ENCODE data around the gene HMCN2. TPM values are rescaled to one million over a fixed set of nuclear protein-coding genes. Genes with fewer than 3 reads are reported as not detected.

The HMCN2 gene
- total RNA-seq, 1 donor from 2014 or later = 7.8 TPM

- DNase-seq (peak; percentile 20), ATAC-seq (no peak)
- TF ChIP-seq CTCF (IDR thresholded peaks at IDR 0.05) = no peak
- peaks cover 14% of the 10 kb centered on the region for H3K4me1 ChIP-seq
- H3K36me3 ChIP-seq = no peaks in the 10 kb centered on the region
- H3K27ac ChIP-seq = peak overlapping the region; percentile 61
- no peak overlapping the region for H3K4me3 ChIP-seq
- H3K9me3 ChIP-seq = no peaks in the 10 kb centered on the region
- H3K27me3 ChIP-seq = peaks cover 6% of the 10 kb centered on the region
- intact Hi-C loops (cut with DNase I) = no loop called here
Observed at GRCh38 chr9:130287736-130288135, 22.2 kb downstream of the HMCN2 start.

GRCh38 chr9:130288393-130288792 is 22.8 kb downstream of the HMCN2 start:
- Histone ChIP-seq H3K9me3 (no peaks in the 10 kb centered on the region), H3K4me3 (no peak overlapping the region), H3K4me1 (peaks cover 14% of the 10 kb centered on the region), H3K27ac (no peak overlapping the region), H3K27me3 (peaks cover 6% of the 10 kb centered on the region), H3K36me3 (no peaks in the 10 kb centered on the region)
- intact Hi-C loops (cut with DNase I) = no loop called here
- TF ChIP-seq CTCF (IDR thresholded peaks at IDR 0.05) = no peak
- ATAC-seq = no peak
- peak; percentile 46 for DNase-seq

GRCh38 chr9:130288926-130289690 is 23.5 kb downstream of the HMCN2 start:
- no peak for ATAC-seq
- Histone ChIP-seq H3K27me3 (peaks cover 6% of the 10 kb centered on the region), H3K9me3 (no peaks in the 10 kb centered on the region), H3K36me3 (no peaks in the 10 kb centered on the region), H3K4me1 (peaks cover 14% of the 10 kb centered on the region), H3K4me3 (no peak overlapping the region), H3K27ac (no peak overlapping the region)
- intact Hi-C loops (cut with DNase I) = no loop called here
- DNase-seq = peak; percentile 51
- TF ChIP-seq CTCF (IDR thresholded peaks at IDR 0.05) = no peak

GRCh38 chr9:130289711-130290241 is 24.2 kb downstream of the HMCN2 start:
- DNase-seq (no peak), ATAC-seq (no peak)
- peaks cover 14% of the 10 kb centered on the region for H3K4me1 ChIP-seq
- no peak for TF ChIP-seq CTCF (IDR thresholded peaks at IDR 0.05)
- H3K27me3 ChIP-seq = peaks cover 6% of the 10 kb centered on the region
- no peaks in the 10 kb centered on the region for H3K9me3 ChIP-seq
- H3K36me3 ChIP-seq = no peaks in the 10 kb centered on the region
- intact Hi-C loops (cut with DNase I) = no loop called here
- H3K4me3 ChIP-seq = no peak overlapping the region
- H3K27ac ChIP-seq = peak overlapping the region; percentile 47

- DNase-seq = no peak
- no peaks in the 10 kb centered on the region for H3K36me3 ChIP-seq
- intact Hi-C loops (cut with DNase I) = no loop called here
- TF ChIP-seq CTCF (IDR thresholded peaks at IDR 0.05) = no peak
- H3K9me3 ChIP-seq = no peaks in the 10 kb centered on the region
- no peak overlapping the region for H3K4me3 ChIP-seq
- peaks cover 14% of the 10 kb centered on the region for H3K4me1 ChIP-seq
- ATAC-seq = peak; percentile 46
- H3K27me3 ChIP-seq = peaks cover 6% of the 10 kb centered on the region
- peak overlapping the region; percentile 47 for H3K27ac ChIP-seq
Observed at GRCh38 chr9:130290291-130291181, 25.0 kb downstream of the HMCN2 start.
